HUES6 (cell line): ENCODE measurements around the gene FAM81A.
"Not testable (repeated sequence)": the region's sequence is repeated elsewhere in the genome, so short reads cannot be mapped to it uniquely, and the experiment has no call there.

Experiments used
- H3K27ac ChIP-seq: 2 replicates; pipeline ENCODE4 v1.7.0; 2013; ENCODE audit warnings: low read depth, mild to moderate bottlenecking, low read length, inconsistent platforms
- H3K27me3 ChIP-seq: 2 replicates; pipeline ENCODE4 v1.6.1; 2013; ENCODE audit warnings: low read length; ENCODE audit not compliant: control insufficient read depth, insufficient read depth
- H3K36me3 ChIP-seq: 2 replicates; pipeline ENCODE4 v1.6.1; 2013; ENCODE audit warnings: low read length; ENCODE audit not compliant: control insufficient read depth, insufficient read depth
- H3K4me1 ChIP-seq: 2 replicates; pipeline ENCODE4 v1.6.1; 2013; ENCODE audit warnings: low read length; ENCODE audit not compliant: control insufficient read depth, insufficient read depth
- H3K4me3 ChIP-seq: 2 replicates; pipeline ENCODE4 v1.5.1; 2013; ENCODE audit warnings: low read depth, low read length
- H3K9ac ChIP-seq: one replicate; pipeline ENCODE4 v1.6.1; 2013; ENCODE audit warnings: mild to moderate bottlenecking, low read length
- H3K9me3 ChIP-seq: 2 replicates; pipeline ENCODE4 v1.6.1; 2013; ENCODE audit warnings: low read depth, low read length; ENCODE audit not compliant: control insufficient read depth, insufficient read depth

The FAM81A gene

GRCh38 chr15:59446232-59446957, 8.4 kb downstream of the FAM81A start:
- H3K36me3 ChIP-seq, result no peaks in the 10 kb centered on the region
- H3K4me1 ChIP-seq, result no peaks in the 10 kb centered on the region
- no peak overlapping the region for H3K9ac ChIP-seq
- peaks cover 2% of the 10 kb centered on the region; the same call in 1 of the 2 replicates for H3K27me3 ChIP-seq
- H3K27ac ChIP-seq, result no peak overlapping the region
- H3K9me3 ChIP-seq, result no peaks in the 10 kb centered on the region
- H3K4me3 ChIP-seq, result no peak overlapping the region

DNA sequence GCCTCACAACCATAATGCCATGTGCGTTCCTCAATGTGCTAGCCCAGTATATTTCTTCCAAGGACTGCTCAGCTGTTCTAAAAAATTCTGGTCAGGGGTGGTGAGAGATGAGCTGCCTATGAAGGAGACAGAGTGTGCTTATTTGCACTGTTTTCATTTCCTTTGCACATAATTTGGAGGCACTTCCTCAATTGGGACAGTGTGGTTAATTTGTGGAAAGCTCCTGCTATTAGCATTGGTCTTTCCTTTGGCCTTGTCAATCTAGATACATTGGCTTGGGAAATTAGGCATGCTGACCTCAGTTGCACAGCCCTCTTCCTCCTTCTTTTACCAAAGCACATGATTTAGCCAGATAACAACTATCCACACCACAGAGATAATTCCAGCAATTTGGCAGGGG, 9.4 kb downstream of the FAM81A start:
- H3K9ac ChIP-seq, result no peak overlapping the region
- H3K27me3 ChIP-seq, result no peaks in the 10 kb centered on the region
- no peak overlapping the region for H3K4me3 ChIP-seq
- no peaks in the 10 kb centered on the region for H3K4me1 ChIP-seq
- H3K9me3 ChIP-seq, result no peaks in the 10 kb centered on the region
- H3K27ac ChIP-seq, result no peak overlapping the region
- H3K36me3 ChIP-seq, result no peaks in the 10 kb centered on the region

DNA sequence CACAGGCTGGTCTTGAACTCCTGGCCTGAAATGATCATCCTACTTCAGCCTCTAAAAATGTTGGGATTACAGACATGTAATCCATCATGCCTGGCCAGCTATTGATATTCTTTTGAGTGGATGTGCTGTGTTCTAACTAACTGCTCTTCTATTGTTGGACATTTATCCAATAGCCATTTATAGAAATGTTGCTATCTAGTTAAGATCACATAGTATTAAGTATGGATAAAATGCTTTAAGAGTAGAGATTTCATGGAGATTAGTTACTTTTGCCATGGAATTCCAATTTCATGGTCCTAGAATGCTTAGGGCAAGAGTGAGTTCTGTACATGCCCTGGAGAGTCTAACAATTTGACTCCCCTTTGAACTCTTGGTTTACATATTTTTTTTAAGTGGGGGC, 10.9 kb downstream of the FAM81A start:
- Histone ChIP-seq H3K9me3 (no peaks in the 10 kb centered on the region), H3K27me3 (no peaks in the 10 kb centered on the region), H3K9ac (no peak overlapping the region), H3K27ac (no peak overlapping the region), H3K36me3 (no peaks in the 10 kb centered on the region), H3K4me1 (no peaks in the 10 kb centered on the region), H3K4me3 (no peak overlapping the region)

DNA sequence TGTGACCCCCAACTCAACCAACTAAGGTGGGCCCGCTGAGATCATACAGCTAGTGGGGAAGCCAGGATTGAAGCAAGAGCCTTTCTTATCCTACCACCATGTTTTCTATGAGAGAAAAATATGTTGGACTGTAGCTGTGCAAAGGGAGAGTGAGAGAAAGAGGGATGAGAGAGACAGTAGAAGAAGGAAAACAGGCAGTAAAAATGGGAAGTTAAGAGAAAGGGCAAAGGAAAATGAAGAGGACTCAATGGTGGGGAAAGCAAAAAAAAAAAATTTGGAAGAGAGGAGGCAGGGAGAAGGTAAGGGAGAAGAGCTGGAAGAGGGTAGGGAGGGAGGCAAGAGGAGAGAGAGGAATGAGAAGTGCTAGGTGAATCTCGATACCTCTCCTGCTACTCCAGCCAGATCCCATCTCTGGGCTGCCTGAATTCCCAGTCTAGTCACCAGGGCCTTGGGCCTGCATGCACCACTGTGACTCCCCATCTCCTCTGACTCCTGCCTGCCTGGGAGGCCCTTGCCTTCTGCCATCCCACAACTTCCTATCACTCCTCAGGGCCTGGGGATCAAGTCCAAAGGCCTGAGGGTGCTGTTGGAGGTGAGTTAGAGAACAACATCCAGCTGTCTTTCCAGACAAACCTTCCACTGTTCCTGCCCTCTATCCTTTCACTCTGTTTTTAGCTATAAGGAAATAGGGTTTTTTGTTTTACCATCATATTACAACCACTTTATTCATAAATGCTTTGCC, 15.7 kb downstream of the FAM81A start:
- H3K4me3 ChIP-seq, result no peak overlapping the region
- H3K9ac ChIP-seq, result no peak overlapping the region
- H3K27me3 ChIP-seq, result no peaks in the 10 kb centered on the region
- H3K36me3 ChIP-seq, result no peaks in the 10 kb centered on the region
- H3K9me3 ChIP-seq, result no peaks in the 10 kb centered on the region
- H3K4me1 ChIP-seq, result no peaks in the 10 kb centered on the region
- no peak overlapping the region for H3K27ac ChIP-seq

DNA sequence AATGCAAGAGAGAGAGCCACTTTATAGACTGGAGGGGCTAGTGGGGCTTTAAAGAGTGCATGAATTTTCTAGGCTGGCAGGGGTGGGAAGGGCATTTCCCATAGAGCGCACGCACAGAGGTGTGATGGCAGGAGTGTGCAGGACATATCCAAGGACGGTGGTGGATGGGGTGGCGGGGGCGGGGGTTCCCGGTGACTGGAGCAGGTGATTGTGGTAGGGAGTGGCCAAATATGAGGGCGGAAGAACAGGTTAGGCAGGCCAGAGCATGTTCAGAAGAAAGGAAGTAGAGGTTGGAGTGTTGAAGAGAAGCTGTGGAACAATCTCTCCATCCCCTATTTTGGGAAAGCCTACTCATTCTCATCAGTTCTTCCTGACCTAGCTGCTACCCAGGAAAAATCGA, 18.1 kb downstream of the FAM81A start:
- no peaks in the 10 kb centered on the region for H3K27me3 ChIP-seq
- H3K9ac ChIP-seq, result no peak overlapping the region
- H3K4me3 ChIP-seq, result no peak overlapping the region
- no peak overlapping the region for H3K27ac ChIP-seq
- H3K9me3 ChIP-seq, result peaks cover under 1% of the 10 kb centered on the region; the same call in 1 of the 2 replicates
- H3K4me1 ChIP-seq, result no peaks in the 10 kb centered on the region
- H3K36me3 ChIP-seq, result no peaks in the 10 kb centered on the region

DNA sequence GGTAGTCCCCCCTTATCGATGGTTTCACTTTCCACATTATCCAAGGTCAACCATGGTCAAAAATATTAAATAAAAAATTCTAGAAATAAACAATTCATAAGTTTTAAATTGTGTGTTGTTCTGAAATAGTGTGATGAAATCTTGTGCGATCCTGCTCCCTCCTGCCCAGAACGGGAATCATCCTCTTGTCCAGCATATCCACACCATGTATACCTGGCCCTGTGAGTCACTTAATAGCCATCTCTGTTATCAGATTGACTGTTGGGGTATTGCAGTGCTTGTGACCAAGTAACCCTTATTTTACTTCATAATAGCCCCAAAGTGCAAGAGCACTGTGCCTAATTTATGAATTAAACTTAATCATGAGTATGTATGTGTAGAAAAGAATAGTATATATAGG, 19.1 kb downstream of the FAM81A start:
- H3K36me3 ChIP-seq, result no peaks in the 10 kb centered on the region
- H3K27me3 ChIP-seq, result no peaks in the 10 kb centered on the region
- no peak overlapping the region for H3K9ac ChIP-seq
- no peak overlapping the region for H3K27ac ChIP-seq
- no peaks in the 10 kb centered on the region for H3K4me1 ChIP-seq
- H3K9me3 ChIP-seq, result peaks cover 6% of the 10 kb centered on the region; the same call in 1 of the 2 replicates
- no peak overlapping the region for H3K4me3 ChIP-seq

DNA sequence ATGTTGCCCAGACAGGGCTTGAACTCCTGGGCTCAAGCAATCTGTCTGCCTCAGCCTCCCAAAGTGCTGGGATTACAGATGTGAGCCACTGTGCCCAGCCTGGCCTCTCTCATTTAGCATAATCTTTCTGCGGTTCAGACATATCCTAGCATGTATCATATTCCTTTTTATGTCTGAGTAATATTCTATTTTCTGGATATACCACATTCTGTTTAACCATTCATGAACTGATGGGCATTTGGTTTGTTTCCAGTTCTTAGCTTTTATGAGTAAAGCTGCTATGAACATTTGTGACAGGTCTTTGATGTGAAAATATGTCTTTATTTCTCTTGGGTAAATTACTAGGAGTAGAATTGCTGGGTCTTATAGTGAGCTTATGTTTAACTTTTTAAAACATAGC, 23.5 kb downstream of the FAM81A start:
- H3K9ac ChIP-seq, result no peak overlapping the region
- H3K9me3 ChIP-seq, result peaks cover 16% of the 10 kb centered on the region; the same call in 1 of the 2 replicates
- H3K27me3 ChIP-seq, result no peaks in the 10 kb centered on the region
- H3K36me3 ChIP-seq, result no peaks in the 10 kb centered on the region
- no peak overlapping the region for H3K27ac ChIP-seq
- no peak overlapping the region for H3K4me3 ChIP-seq
- no peaks in the 10 kb centered on the region for H3K4me1 ChIP-seq

- Histone ChIP-seq H3K36me3 (no peaks in the 10 kb centered on the region), H3K27ac (no peak overlapping the region), H3K27me3 (no peaks in the 10 kb centered on the region), H3K4me1 (no peaks in the 10 kb centered on the region), H3K9me3 (no peaks in the 10 kb centered on the region), H3K4me3 (no peak overlapping the region), H3K9ac (no peak overlapping the region)
These were observed 35.2 kb downstream of the FAM81A start for GRCh38 chr15:59473226-59473625.

- H3K9me3 ChIP-seq, H3K9ac ChIP-seq, H3K27ac ChIP-seq, H3K4me3 ChIP-seq, H3K36me3 ChIP-seq, H3K4me1 ChIP-seq, H3K27me3 ChIP-seq: not testable (repeated sequence)
These were observed 37.2 kb downstream of the FAM81A start for GRCh38 chr15:59475161-59475560.

GRCh38 chr15:59484399-59484798, 46.4 kb downstream of the FAM81A start:
- H3K4me3 ChIP-seq, result no peak overlapping the region
- no peaks in the 10 kb centered on the region for H3K27me3 ChIP-seq
- H3K27ac ChIP-seq, result no peak overlapping the region
- H3K9me3 ChIP-seq, result no peaks in the 10 kb centered on the region
- H3K4me1 ChIP-seq, result no peaks in the 10 kb centered on the region
- no peak overlapping the region for H3K9ac ChIP-seq
- no peaks in the 10 kb centered on the region for H3K36me3 ChIP-seq

DNA sequence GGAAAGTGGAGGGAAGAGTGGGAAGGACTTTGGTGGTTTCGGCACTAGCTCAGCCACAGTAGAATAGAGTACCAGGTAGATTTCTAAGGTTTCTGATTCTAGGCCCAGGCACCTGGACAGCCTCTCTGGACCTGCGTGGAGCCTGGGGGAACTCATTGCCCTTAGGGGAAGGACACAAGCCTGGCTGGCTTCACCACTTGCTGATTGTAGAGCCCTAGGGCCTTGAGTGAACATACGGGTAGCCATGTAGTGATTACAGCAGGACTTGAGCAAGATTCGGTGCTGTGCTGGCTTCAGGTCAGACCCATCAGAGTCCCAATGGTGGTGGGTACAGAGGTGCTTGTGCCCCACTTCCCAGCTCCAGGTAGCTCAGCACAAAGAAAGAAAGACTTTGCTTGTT, 47.0 kb downstream of the FAM81A start:
- Histone ChIP-seq H3K4me3 (no peak overlapping the region), H3K9ac (no peak overlapping the region), H3K27ac (no peak overlapping the region), H3K4me1 (no peaks in the 10 kb centered on the region), H3K9me3 (no peaks in the 10 kb centered on the region), H3K27me3 (no peaks in the 10 kb centered on the region), H3K36me3 (no peaks in the 10 kb centered on the region)
